Ascending aorta (tissue), 2 donors: ENCODE results near the gene CRTAP. TPM values are rescaled to one million over a fixed set of nuclear protein-coding genes. Genes with fewer than 3 reads are reported as not detected.
A peak's percentile ranks its signal among the peaks of the same experiment; 100 is the strongest.
"Not testable (repeated sequence)": the region's sequence is repeated elsewhere in the genome, so short reads cannot be mapped to it uniquely, and the experiment has no call there.

Source experiments
- DNase-seq, 2 donors: peaks; one replicate each; pipeline ENCODE4 v3.0.0-alpha.2; 2019; ENCODE audit warnings: low spot score in 2 of 2
- H3K27ac ChIP-seq, 2 donors: fragments of 200-600 bp; sonication (generic); one replicate each; pipeline ENCODE4 v1.5.1; 2016 to 2017; ENCODE audit warnings: mild to moderate bottlenecking in 1 of 2
- H3K27me3 ChIP-seq: fragments of 200-600 bp; sonication (generic); one replicate; pipeline ENCODE4 v1.5.1; 2017
- H3K36me3 ChIP-seq, 2 donors: fragments of 200-600 bp; sonication (generic); one replicate each; pipeline ENCODE4 v1.5.1; 2016
- H3K4me1 ChIP-seq, 2 donors: fragments of 200-600 bp; sonication (generic); one replicate each; pipeline ENCODE4 v1.5.1; 2016 to 2017; ENCODE audit warnings: mild to moderate bottlenecking in 1 of 2
- H3K4me3 ChIP-seq, 2 donors: fragments of 200-600 bp; sonication (generic); one replicate each; pipeline ENCODE4 v1.5.1; 2016 to 2017; ENCODE audit warnings: mild to moderate bottlenecking in 1 of 2
- H3K9me3 ChIP-seq, 2 donors: fragments of 200-600 bp; sonication (generic); one replicate each; pipeline ENCODE4 v1.5.1; 2016
- intact Hi-C: fragments of 100-400 bp; cut with DNase I; formaldehyde crosslinking; loops from one replicate; pipeline ENCODE4 v1.15.1; 2023
- total RNA-seq: library from RNA; depleted of rRNA; stranded (reverse); fragments of >200 nt; gene quantifications from one replicate; pipeline ENCODE4 v1.1.0, GENCODE V29; 2016
- TF ChIP-seq, protein P1 (sequence below), 3 experiments: fragments of 200-600 bp in 2 of 3; fragments of 450-650 bp in 1 of 3; sonication (generic) in 2 of 3; IDR thresholded peaks; one replicate each; pipeline ENCODE4 v1.5.1; 2016 to 2019; ENCODE audit warnings: antibody characterized with exemption in 3 of 3, mild to moderate bottlenecking in 1 of 3, moderate library complexity in 1 of 3

Gene CRTAP
- 300 TPM for total RNA-seq

DNA sequence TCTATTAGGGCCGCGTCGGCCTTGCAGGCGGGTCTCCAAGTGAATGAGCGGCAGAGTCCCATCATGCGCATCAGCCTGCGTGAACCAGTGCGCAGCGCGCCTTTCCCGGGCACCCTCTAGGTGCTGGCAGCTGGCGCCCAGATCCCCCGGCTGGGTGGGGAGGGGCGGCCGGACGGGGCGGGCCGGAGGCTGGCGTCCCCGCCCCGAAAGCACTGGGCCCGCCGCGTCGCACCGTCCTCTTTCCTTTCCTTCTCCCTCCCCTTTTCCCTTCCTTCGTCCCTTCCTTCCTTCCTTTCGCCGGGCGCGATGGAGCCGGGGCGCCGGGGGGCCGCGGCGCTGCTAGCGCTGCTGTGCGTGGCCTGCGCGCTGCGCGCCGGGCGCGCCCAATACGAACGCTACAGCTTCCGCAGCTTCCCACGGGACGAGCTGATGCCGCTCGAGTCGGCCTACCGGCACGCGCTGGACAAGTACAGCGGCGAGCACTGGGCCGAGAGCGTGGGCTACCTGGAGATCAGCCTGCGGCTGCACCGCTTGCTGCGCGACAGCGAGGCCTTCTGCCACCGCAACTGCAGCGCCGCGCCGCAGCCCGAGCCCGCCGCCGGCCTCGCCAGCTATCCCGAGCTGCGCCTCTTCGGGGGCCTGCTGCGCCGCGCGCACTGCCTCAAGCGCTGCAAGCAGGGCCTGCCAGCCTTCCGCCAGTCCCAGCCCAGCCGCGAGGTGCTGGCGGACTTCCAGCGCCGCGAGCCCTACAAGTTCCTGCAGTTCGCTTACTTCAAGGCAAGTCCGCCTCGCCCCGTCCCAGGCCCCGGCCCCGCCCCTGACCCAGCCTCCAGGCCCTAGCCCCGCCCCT lies at the start of gene CRTAP:
Gene CRTAP (plus strand): TSS at position 243 of the 850 bp plus-strand sequence. CDS start 64 bp downstream, at position 307.
- no peaks in the 10 kb centered on the region for H3K9me3 ChIP-seq
- intact Hi-C loops: loop anchor here (1.0 to 5.0 kb wide), 3 partner anchors 17 to 603 kb away; partner anchors contain the start of genes CLASP2, GLB1, TMPPE and UBP1
- TF ChIP-seq, protein P1, sequence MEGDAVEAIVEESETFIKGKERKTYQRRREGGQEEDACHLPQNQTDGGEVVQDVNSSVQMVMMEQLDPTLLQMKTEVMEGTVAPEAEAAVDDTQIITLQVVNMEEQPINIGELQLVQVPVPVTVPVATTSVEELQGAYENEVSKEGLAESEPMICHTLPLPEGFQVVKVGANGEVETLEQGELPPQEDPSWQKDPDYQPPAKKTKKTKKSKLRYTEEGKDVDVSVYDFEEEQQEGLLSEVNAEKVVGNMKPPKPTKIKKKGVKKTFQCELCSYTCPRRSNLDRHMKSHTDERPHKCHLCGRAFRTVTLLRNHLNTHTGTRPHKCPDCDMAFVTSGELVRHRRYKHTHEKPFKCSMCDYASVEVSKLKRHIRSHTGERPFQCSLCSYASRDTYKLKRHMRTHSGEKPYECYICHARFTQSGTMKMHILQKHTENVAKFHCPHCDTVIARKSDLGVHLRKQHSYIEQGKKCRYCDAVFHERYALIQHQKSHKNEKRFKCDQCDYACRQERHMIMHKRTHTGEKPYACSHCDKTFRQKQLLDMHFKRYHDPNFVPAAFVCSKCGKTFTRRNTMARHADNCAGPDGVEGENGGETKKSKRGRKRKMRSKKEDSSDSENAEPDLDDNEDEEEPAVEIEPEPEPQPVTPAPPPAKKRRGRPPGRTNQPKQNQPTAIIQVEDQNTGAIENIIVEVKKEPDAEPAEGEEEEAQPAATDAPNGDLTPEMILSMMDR (IDR thresholded peaks at IDR 0.05): no peak
- peak within 1 kb of the TSS; percentile 85 to 92 for H3K4me3 ChIP-seq
- peak within 1 kb of the TSS; percentile 95 to 96 for H3K27ac ChIP-seq
- peak; percentile 89 to 99 for DNase-seq
- H3K27me3 ChIP-seq: no peaks in the 10 kb centered on the region
- H3K4me1 ChIP-seq: peaks cover 6 to 24% of the 10 kb centered on the region in 2 donors
- H3K36me3 ChIP-seq: no peaks in the 10 kb centered on the region

DNA sequence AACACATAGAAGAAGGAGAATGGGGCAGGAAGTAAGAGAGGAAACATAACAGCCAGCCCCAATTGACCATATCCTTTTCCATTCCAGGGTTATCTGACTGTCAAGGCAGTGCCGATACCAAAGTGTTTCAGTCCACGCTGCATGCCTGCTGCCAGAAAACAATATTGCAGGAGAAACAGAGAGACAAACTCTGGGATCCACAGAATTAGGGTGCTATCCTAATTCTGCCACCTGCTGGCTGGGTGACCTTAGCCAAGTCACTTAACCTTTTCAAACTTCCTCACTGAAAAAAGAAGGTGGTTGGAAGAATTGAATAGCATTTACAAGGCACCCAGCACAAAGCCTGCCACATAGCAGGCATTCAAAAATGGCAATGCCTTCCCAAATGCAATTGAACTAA lies 48.9 kb upstream of the CRTAP start:
- Histone ChIP-seq H3K36me3 (peaks cover 47 to 72% of the 10 kb centered on the region in 2 donors), H3K4me1 (no peaks in the 10 kb centered on the region), H3K9me3 (no peaks in the 10 kb centered on the region), H3K4me3 (no peak overlapping the region), H3K27me3 (no peaks in the 10 kb centered on the region), H3K27ac (no peak overlapping the region)
- TF ChIP-seq, protein P1 (IDR thresholded peaks at IDR 0.05): no peak
- intact Hi-C loops: no loop called here
- no peak for DNase-seq

DNA sequence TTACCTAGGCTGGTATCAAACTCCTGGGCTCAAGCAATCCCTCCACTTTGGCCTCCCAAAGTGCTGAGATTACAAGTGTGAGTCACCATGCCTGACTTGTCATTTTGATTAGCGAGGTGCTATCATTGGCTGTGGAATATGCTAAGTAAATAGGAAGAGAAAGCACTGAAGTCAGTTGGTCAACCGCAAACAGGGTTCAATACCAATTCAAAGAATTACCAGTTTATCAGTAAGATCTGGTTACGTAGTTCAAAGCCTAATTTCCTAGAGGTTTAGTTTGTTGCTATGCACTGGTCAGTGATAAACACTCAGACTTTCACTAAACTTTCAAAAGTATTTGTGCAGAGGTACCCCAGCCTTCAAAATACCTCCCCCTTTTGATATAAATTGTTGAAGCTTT lies 46.3 kb upstream of the CRTAP start:
- Histone ChIP-seq H3K36me3 (peaks cover 34 to 63% of the 10 kb centered on the region in 2 donors), H3K27ac (no peak overlapping the region), H3K27me3 (no peaks in the 10 kb centered on the region), H3K9me3 (no peaks in the 10 kb centered on the region), H3K4me1 (no peaks in the 10 kb centered on the region), H3K4me3 (no peak overlapping the region)
- intact Hi-C loops: no loop called here
- DNase-seq: no peak
- TF ChIP-seq, protein P1 (IDR thresholded peaks at IDR 0.05): no peak

DNA sequence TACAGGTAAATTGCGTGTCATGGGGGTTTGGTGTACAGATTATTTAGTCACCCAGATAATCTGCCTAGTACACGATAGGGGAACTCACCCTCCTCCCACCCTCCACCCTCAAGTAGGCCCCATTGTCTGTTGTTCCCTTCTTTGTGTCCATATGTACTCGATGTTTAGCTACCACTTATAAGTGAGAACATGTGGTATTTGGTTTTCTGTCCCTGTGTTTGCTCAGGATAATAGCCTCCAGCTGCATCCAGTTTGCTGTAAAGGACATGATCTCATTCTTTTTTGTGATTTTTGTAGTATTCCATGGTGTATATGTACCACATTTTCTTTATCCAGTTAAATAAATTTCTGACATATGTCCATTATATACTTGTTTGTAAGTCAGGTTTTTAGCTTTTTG lies 44.0 kb upstream of the CRTAP start:
- H3K4me1 ChIP-seq, DNase-seq, H3K4me3 ChIP-seq, H3K27ac ChIP-seq, H3K9me3 ChIP-seq, H3K27me3 ChIP-seq, intact Hi-C loops: not testable (repeated sequence)
- peaks cover 21 to 44% of the 10 kb centered on the region in 2 donors for H3K36me3 ChIP-seq

DNA sequence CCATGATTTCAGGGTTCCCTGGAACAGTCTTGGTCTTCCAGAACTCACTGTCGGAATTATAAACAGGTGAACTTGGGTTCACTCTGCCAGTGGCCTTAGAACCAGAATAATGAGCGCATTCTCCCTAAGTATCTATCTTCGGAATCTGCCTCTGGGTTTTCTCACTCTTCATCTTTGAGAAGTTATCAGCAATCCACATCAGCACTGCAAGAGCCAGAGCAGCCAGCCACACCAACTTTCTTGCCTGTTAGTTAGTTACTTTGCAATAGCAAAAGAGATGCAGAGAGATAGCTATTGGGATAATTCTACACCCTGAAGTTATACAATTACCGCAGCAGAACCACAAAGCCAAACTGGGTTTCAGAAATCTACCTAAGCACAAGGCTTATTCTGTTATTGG lies 42.6 kb upstream of the CRTAP start:
- H3K9me3 ChIP-seq: no peaks in the 10 kb centered on the region
- H3K4me3 ChIP-seq: no peak overlapping the region
- TF ChIP-seq, protein P1 (IDR thresholded peaks at IDR 0.05): no peak
- intact Hi-C loops: no loop called here
- H3K27me3 ChIP-seq: no peaks in the 10 kb centered on the region
- H3K4me1 ChIP-seq: no peaks in the 10 kb centered on the region
- DNase-seq: no peak
- H3K36me3 ChIP-seq: peaks cover 13 to 34% of the 10 kb centered on the region in 2 donors
- no peak overlapping the region for H3K27ac ChIP-seq

DNA sequence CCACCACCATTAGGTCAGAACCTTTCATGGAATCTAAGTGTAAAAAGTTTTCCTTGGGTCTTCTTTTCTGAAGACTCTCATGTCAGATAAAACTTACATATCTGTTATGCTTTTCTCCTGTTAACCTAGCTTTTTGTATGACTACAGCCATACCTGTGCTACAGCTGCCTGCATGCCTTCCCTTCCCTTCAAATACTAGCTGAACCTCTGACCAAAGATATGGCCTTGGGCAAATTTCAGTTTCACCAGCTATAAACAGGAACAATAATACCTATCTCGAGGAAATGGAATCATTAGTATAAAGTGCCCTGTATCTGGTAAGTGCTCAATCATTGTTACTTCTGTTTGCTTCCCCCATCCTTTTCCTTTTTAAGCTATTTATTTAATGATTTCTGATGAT lies 41.9 kb upstream of the CRTAP start:
- intact Hi-C loops: loop anchor here (2.0 kb wide), 1 partner anchor 125 kb away; no protein-coding TSS in a partner anchor

More for the DNA sequence above, 41.9 kb upstream of the CRTAP start:
- TF ChIP-seq, protein P1 (IDR thresholded peaks at IDR 0.05): no peak
- Histone ChIP-seq H3K27ac (no peak overlapping the region), H3K4me1 (no peaks in the 10 kb centered on the region), H3K9me3 (no peaks in the 10 kb centered on the region), H3K27me3 (no peaks in the 10 kb centered on the region), H3K4me3 (no peak overlapping the region), H3K36me3 (peaks cover 11 to 32% of the 10 kb centered on the region in 2 donors)
- DNase-seq: no peak
